HUDEP-2 (cell line): ENCODE data around the gene YIPF3.
"Not testable (repeated sequence)": the region's sequence is repeated elsewhere in the genome, so short reads cannot be mapped to it uniquely, and the experiment has no call there.

Experiments
- DNase-seq, 76 experiments: peaks; one replicate each; lab custom pipeline; 2025; ENCODE audit not compliant: unreplicated experiment in 76 of 76; lab: John Stamatoyannopoulos, UW

Gene YIPF3

DNA sequence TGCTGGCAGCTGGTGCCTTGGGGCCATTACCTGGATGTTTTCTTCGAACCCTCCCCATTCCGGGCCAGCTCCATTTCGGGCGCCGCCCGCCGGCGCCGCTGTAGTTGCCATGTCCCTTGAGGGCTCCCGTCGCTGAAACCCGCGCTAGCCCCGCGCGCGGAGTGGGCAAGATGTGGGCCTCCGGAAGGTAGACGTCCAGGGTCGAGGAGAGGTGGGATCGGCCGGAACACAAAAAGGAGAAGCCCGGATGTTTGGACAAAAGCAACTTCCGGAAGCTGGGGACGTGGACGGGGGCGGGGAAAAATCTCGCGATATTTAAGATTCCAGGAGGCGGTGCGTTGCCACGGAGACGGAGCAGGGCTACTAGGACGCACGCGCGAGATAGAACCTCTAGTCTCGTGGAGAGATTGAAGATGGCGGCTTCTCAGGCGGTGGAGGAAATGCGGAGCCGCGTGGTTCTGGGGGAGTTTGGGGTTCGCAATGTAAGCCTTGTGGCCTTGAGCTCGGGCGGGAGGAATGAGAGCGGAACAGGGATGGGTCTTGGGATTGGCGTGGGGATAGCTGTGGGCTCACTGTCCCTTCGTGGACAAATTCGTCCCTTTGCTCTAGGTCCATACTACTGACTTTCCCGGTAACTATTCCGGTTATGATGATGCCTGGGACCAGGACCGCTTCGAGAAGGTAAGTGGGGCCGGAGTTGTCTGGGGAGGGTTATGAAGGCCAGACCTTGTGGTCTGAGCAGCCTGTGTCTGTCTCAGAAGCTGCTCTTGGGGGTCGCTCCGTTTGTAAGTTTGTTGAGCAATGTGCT is at the start of gene YIPF3, which contains the start of gene POLR1C:
YIPF3 (minus strand) TSS at position 230 of the 808 bp plus-strand sequence; CDS start at position 111, 119 bp downstream.
POLR1C (plus strand) TSS at position 393 of the 808 bp plus-strand sequence; CDS start at position 414, 21 bp downstream.
- DNase-seq: peak in 75 of 76 experiments; percentile 67 to 99 (median 97)

DNA sequence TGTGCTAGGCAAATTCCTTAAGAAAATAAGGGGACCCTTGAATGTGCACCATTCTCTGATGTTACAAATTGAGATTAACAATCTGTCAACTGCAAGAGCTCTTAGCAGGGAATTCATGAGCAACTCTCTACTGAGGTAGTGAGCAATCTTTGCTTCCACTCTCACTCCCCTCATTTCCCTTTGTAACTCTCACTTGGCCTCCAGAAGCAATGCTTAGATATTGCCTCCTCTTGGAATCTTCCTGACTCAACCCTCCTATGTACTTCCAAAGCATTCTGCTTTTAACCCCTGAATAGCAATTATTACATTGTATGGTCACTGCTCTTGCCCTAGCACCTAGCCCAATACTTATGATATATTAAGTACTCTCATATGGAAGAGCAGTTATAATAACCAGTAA is 42.6 kb upstream of the YIPF3 start:
- no peak for DNase-seq

DNA sequence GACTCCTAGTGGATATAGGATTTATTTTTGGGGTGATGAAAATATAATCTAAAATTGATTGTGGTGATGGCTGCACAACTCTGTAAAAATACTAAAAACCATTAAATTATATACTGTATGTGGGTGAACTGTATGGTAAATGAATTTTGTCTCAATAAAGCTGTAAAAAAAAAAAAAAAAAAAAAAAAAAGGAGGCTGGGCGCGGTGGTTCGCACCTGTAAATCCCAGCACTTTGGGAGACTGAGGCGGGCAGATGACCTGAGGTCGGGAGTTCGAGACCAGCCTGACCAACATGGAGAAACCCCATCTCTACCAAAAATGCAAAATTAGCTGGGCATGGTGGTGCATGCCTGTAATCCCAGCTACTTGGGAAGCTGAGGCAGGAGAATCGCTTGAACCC is 40.9 kb upstream of the YIPF3 start:
- not testable (repeated sequence) for DNase-seq

- DNase-seq: no peak
Measured at GRCh38 chr6:43547222-43547621, 30.5 kb upstream of the YIPF3 start.

DNA sequence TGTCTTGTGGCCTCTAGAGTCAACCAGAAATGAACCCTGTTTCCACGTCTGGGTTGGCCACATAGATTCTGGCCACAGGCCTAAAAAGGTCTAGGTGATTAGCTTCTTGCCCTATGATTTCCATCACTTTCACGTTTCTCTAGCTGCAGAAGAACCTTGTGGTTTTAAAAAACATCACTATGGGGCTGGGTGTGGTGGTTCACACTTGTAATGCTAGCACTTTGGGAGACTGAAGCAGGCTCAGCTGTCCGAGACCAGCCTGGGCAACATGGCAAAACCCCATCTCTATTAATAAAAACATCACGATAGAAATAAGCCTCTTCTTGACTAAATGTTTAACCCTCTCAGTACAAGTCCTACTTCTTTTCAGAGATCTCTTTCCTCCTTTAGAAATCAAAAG is 27.7 kb upstream of the YIPF3 start:
- no peak for DNase-seq

DNA sequence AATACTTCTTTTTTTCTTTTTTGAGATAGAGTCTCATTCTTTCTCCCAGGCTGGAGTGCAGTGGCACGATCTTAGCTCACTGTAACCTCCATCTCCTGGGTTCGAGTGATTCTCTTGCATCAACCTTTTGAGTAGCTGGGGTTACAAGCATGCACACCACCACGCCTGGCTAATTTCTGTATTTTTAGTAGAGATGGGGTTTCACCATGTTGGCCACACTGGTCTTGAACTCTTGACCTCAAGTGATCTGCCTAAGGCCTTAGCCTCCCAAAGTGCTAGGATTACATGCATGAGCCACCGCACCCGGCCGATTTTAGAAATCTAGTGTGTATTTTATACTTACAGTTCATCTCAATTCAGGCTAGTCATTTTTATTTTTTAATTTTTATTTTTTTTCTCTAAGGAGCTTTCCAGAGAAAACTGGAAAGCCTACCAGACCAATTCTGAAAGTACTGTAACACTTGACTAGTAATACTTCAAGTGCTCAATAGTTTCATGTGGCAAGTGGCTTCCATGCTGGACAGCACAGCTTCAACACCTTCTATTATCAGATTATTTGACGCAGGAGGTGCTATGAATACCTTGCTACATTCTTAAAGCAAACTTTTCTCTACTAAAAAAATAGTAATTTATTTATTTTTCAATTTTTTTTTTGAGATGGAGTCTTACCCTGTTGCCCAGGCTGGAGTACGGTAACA is 25.2 kb upstream of the YIPF3 start:
- DNase-seq: no peak

GRCh38 chr6:43540507-43540906 is 23.8 kb upstream of the YIPF3 start:
- no peak for DNase-seq

- not testable (repeated sequence) for DNase-seq
Measured at GRCh38 chr6:43539409-43539808, 22.7 kb upstream of the YIPF3 start.

DNA sequence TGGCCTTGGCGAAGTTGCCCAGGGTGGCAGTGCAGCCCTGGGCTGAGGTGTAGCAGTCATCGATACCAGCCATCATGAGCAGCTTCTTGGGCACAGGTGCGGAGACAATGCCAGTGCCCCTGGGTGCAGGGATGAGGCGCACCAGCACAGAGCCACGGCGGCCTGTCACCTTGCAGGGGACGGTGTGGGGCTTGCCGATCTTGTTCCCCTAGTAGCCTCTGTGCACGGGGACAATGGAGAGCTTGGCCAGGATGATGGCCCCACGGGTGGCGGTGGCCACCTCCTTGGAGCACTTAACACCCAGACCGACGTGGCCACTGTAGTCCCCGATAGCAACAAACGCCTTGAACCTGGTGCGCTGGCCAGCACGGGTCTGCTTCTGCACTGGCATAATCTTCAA is 22.3 kb upstream of the YIPF3 start:
- DNase-seq: not testable (repeated sequence)

DNA sequence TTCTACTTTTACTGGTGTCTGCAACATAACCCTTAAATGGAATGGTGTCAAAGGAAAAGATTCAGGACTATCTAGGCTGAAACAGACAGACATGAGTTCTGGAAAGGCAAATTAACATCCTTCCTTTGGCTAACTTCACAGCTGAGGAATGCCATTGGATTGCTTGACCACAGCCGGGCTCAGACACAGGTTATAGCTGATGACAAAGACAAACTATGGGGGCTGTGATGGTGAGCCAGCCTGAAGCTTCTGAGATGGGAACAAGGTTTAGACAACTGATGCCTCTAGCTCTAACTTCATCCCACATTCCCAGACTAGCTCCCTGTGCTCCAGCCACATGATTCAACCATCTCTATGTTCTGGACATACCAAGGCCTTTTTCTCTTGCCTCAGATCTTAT is 15.5 kb upstream of the YIPF3 start:
- no peak for DNase-seq

DNA sequence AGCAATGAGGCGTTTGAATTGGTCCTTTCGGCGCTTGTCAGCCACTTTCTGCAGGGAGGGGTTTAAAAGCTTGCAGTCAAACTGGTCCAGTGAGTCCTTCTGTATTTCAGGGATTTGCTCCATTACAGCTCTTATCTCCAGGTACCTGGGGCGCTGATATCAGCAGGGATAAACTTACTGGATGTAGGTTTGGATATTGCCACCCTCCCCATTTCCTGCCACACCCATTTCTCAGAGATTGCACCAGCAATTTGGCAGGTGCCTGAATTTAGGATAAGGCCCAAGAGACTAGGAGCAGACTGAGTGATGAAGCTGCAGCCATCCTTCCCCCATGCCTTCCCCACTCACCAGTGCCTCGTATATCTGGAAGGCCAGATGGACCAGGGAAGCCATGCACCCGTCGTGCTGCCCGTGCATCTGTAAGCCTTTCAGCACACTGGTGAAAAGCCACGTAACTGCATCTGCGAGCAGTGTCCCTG is 7.8 kb upstream of the YIPF3 start:
- peak in 4 of 76 experiments; percentile 13 to 23 (median 21) for DNase-seq

- DNase-seq: no peak
Measured at GRCh38 chr6:43523284-43523683, 6.6 kb upstream of the YIPF3 start.

GRCh38 chr6:43522547-43523261 is 6.0 kb upstream of the YIPF3 start:
- peak in 1 of 76 experiments; percentile 16 for DNase-seq

GRCh38 chr6:43521836-43522235 is 5.1 kb upstream of the YIPF3 start:
- DNase-seq: no peak

GRCh38 chr6:43520097-43520496 is 3.4 kb upstream of the YIPF3 start:
- DNase-seq: no peak

- peak in 4 of 76 experiments; percentile 18 to 58 (median 28) for DNase-seq
Measured at GRCh38 chr6:43517505-43518357, 1.0 kb upstream of the YIPF3 start.

- no peak for DNase-seq
Measured at GRCh38 chr6:43516367-43516696, 394 bp downstream of the YIPF3 start.

GRCh38 chr6:43515808-43516207 is 918 bp downstream of the YIPF3 start:
- no peak for DNase-seq

DNA sequence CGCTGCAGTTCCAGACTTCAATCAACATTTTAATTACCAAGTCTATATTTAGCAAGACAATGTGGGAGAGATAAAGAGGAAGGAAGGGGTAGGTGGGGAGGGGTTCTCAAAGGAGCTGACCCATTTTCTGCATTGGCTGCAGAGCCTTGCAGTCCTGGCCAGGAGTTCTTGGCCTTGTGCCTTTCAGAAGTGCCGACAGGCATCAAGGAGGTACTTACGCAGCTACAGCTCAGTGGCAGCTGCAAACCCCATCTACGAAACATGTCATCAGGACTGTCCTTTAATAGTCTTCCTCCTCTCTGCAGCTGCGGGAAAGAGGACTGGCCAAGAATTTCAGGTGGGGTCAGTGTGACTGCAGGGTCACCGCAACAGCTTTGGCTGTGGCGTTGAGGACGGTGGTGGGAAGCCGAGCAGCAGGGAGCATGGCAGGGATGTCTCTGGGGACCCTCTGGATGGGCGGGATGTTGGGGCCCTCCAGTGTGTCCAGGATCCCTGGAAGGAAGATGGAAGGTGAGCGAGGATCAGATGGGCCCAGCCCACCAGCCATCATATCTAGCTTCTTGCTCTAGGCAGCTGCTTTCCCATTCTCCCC is 4.8 kb downstream of the YIPF3 start:
- DNase-seq: no peak

GRCh38 chr6:43510827-43511163 is 5.9 kb downstream of the YIPF3 start:
- DNase-seq: no peak
